CD4-positive, alpha-beta memory T cell (primary cell): Measurements from ENCODE around the gene ALS2. TPM values are rescaled to one million over a fixed set of nuclear protein-coding genes. Genes with fewer than 3 reads are reported as not detected.

Experiments used
- CTCF ChIA-PET: fragments of 350-600 bp; sonication (Branson Sonifier 250); formaldehyde crosslinking; loops from one replicate; lab custom pipeline; 2021; ENCODE audit warnings: inconsistent platforms; ENCODE audit not compliant: partially characterized antibody; lab: Charles Lee
- POLR2A ChIA-PET: fragments of 350-600 bp; sonication (Branson Sonifier 250); formaldehyde crosslinking; loops from one replicate; lab custom pipeline; 2021; ENCODE audit not compliant: partially characterized antibody; lab: Charles Lee
- DNase-seq, 5 donors: peaks; one replicate each; pipeline versions ENCODE4 v3.0.0 to v3.0.0-alpha.2; 2020 to 2022; ENCODE audit warnings: mixed read lengths in 1 of 5
- H3K27ac ChIP-seq: one replicate; pipeline ENCODE4 v1.7.0; 2013; ENCODE audit warnings: low read depth, low read length
- H3K27me3 ChIP-seq: 2 replicates; pipeline ENCODE4 v1.7.0; 2013; ENCODE audit warnings: mild to moderate bottlenecking, low read length, moderate library complexity; ENCODE audit not compliant: insufficient read depth
- H3K36me3 ChIP-seq: 2 replicates; pipeline ENCODE4 v1.7.0; 2013; ENCODE audit warnings: mild to moderate bottlenecking, low read length, moderate library complexity; ENCODE audit not compliant: insufficient read depth
- H3K4me1 ChIP-seq: 2 replicates; pipeline ENCODE4 v1.7.0; 2013; ENCODE audit warnings: mild to moderate bottlenecking, low read length, moderate library complexity; ENCODE audit not compliant: insufficient read depth
- H3K4me3 ChIP-seq, 2 donors: one replicate each; pipeline ENCODE4 v1.7.0; 2013; ENCODE audit warnings: low read length in 2 of 2, mild to moderate bottlenecking in 1 of 2
- H3K9me3 ChIP-seq, 2 donors: one replicate each; pipeline ENCODE4 v1.7.0; 2013; ENCODE audit warnings: low read length in 2 of 2, control low read depth in 1 of 2; ENCODE audit not compliant: control insufficient read depth in 1 of 2
- H3K27ac Mint-ChIP-seq, 7 donors: one replicate each; pipeline ENCODE4 v1.8.0; 2020 to 2021; ENCODE audit warnings: mixed read lengths in 7 of 7, mild to moderate bottlenecking in 6 of 7, inconsistent platforms in 3 of 7, moderate library complexity in 3 of 7
- H3K27me3 Mint-ChIP-seq, 2 donors: one replicate each; pipeline ENCODE4 v1.8.0; 2020 to 2021; ENCODE audit warnings: mixed read lengths in 2 of 2
- H3K36me3 Mint-ChIP-seq, 2 donors: one replicate each; pipeline ENCODE4 v1.8.0; 2020 to 2021; ENCODE audit warnings: mixed read lengths in 2 of 2, inconsistent platforms in 1 of 2, mild to moderate bottlenecking in 1 of 2
- H3K4me1 Mint-ChIP-seq, 4 donors: one replicate each; pipeline ENCODE4 v1.8.0; 2020 to 2021; ENCODE audit warnings: mixed read lengths in 4 of 4, mild to moderate bottlenecking in 1 of 4
- H3K4me3 Mint-ChIP-seq, 8 donors: one replicate each; pipeline ENCODE4 v1.8.0; 2020 to 2021; ENCODE audit warnings: mixed read lengths in 8 of 8, mild to moderate bottlenecking in 7 of 8, moderate library complexity in 6 of 8, inconsistent platforms in 3 of 8
- H3K9me3 Mint-ChIP-seq, 8 donors: one replicate each; pipeline ENCODE4 v1.8.0; 2020 to 2021; ENCODE audit warnings: mixed read lengths in 8 of 8, mild to moderate bottlenecking in 5 of 8, inconsistent platforms in 3 of 8, moderate library complexity in 1 of 8
- intact Hi-C: fragments of 100-400 bp; cut with micrococcal nuclease; formaldehyde crosslinking; loops from one replicate; pipeline ENCODE4 v1.15.1; 2023
- polyA plus RNA-seq, 2 donors: library from polyadenylated mRNA; unstranded; fragments of 300-500 nt; fragmentation: Illumina TruSeq; gene quantifications; one replicate each; pipeline ENCODE4 v1.2.3, GENCODE V29; 2021
- total RNA-seq, 2 experiments: library from RNA; stranded (reverse); gene quantifications; one replicate each; pipeline ENCODE4 v1.2.3, GENCODE V29; 2021

ALS2 gene
- total and polyA plus RNA-seq, 4 experiments from 2014 or later, result 4.9 to 10.5 (median 7.7) TPM

GRCh38 chr2:201697899-201698298 is 82.8 kb downstream of the ALS2 start:
- intact Hi-C loops, result no loop called here
- CTCF ChIA-PET, result no interaction called here

GRCh38 chr2:201696151-201696659 is 84.5 kb downstream of the ALS2 start:
- no peak for DNase-seq
- Mint-ChIP-seq H3K36me3 (peaks cover 6 to 9% of the 10 kb centered on the region in 2 donors), H3K4me3 (no peak overlapping the region), H3K27ac (peak overlapping the region in 1 of 7 donors; percentile 44), H3K27me3 (peaks cover 0 to 2% of the 10 kb centered on the region in 2 donors), H3K4me1 (peaks cover 2 to 6% (median 4%) of the 10 kb centered on the region in 4 donors), H3K9me3 (no peaks in the 10 kb centered on the region)
- ChIA-PET POLR2A (no interaction called here), CTCF (no interaction called here)
- H3K4me1 ChIP-seq, result no peaks in the 10 kb centered on the region
- intact Hi-C loops, result no loop called here
- no peak overlapping the region for H3K27ac ChIP-seq
- H3K9me3 ChIP-seq, result no peaks in the 10 kb centered on the region
- H3K4me3 ChIP-seq, result no peak overlapping the region
- H3K27me3 ChIP-seq, result no peaks in the 10 kb centered on the region
- H3K36me3 ChIP-seq, result no peaks in the 10 kb centered on the region

More at GRCh38 chr2:201697899-201698298, 82.8 kb downstream of the ALS2 start:
- no peaks in the 10 kb centered on the region for H3K4me1 ChIP-seq
- no peaks in the 10 kb centered on the region for H3K27me3 Mint-ChIP-seq
- POLR2A ChIA-PET, result no interaction called here
- H3K9me3 Mint-ChIP-seq, result no peaks in the 10 kb centered on the region
- H3K27ac Mint-ChIP-seq, result no peak overlapping the region
- H3K36me3 ChIP-seq, result no peaks in the 10 kb centered on the region
- peaks cover 7 to 18% of the 10 kb centered on the region in 2 donors for H3K36me3 Mint-ChIP-seq
- no peak overlapping the region for H3K27ac ChIP-seq
- DNase-seq, result no peak
- H3K4me3 ChIP-seq, result no peak overlapping the region
- no peaks in the 10 kb centered on the region for H3K27me3 ChIP-seq
- H3K4me3 Mint-ChIP-seq, result no peak overlapping the region
- H3K9me3 ChIP-seq, result no peaks in the 10 kb centered on the region
- peaks cover 2 to 6% (median 4%) of the 10 kb centered on the region in 4 donors for H3K4me1 Mint-ChIP-seq

- no peaks in the 10 kb centered on the region for H3K36me3 ChIP-seq
- ChIA-PET POLR2A (no interaction called here), CTCF (no interaction called here)
- no peak overlapping the region for H3K27ac ChIP-seq
- DNase-seq, result no peak
- H3K9me3 Mint-ChIP-seq, result peaks cover 0 to 2% (median 0%) of the 10 kb centered on the region in 8 donors
- no peak overlapping the region for H3K4me3 Mint-ChIP-seq
- no peaks in the 10 kb centered on the region for H3K36me3 Mint-ChIP-seq
- no peaks in the 10 kb centered on the region for H3K9me3 ChIP-seq
- H3K4me3 ChIP-seq, result no peak overlapping the region
- no peak overlapping the region for H3K27ac Mint-ChIP-seq
- H3K4me1 ChIP-seq, result no peaks in the 10 kb centered on the region
- H3K27me3 ChIP-seq, result no peaks in the 10 kb centered on the region
- H3K4me1 Mint-ChIP-seq, result no peaks in the 10 kb centered on the region
- intact Hi-C loops, result no loop called here
- H3K27me3 Mint-ChIP-seq, result peaks cover 9 to 12% of the 10 kb centered on the region in 2 donors
Measured at GRCh38 chr2:201685156-201685555, 95.6 kb downstream of the ALS2 start.

GRCh38 chr2:201680743-201681142 is 100.0 kb downstream of the ALS2 start:
- H3K27ac ChIP-seq, result no peak overlapping the region
- no peaks in the 10 kb centered on the region for H3K36me3 ChIP-seq
- Mint-ChIP-seq H3K27ac (no peak overlapping the region), H3K9me3 (peaks cover 0 to 2% (median 0%) of the 10 kb centered on the region in 8 donors), H3K4me3 (no peak overlapping the region), H3K36me3 (no peaks in the 10 kb centered on the region), H3K4me1 (no peaks in the 10 kb centered on the region), H3K27me3 (peaks cover 3 to 10% of the 10 kb centered on the region in 2 donors)
- H3K4me1 ChIP-seq, result no peaks in the 10 kb centered on the region
- ChIA-PET CTCF (no interaction called here), POLR2A (no interaction called here)
- H3K4me3 ChIP-seq, result no peak overlapping the region
- intact Hi-C loops, result no loop called here
- DNase-seq, result peak in 1 of 5 donors; percentile 1
- no peaks in the 10 kb centered on the region for H3K27me3 ChIP-seq
- no peaks in the 10 kb centered on the region for H3K9me3 ChIP-seq

GRCh38 chr2:201678401-201678800 is 102.3 kb downstream of the ALS2 start:
- no peaks in the 10 kb centered on the region for H3K4me1 ChIP-seq
- no peaks in the 10 kb centered on the region for H3K36me3 ChIP-seq
- CTCF ChIA-PET, result no interaction called here
- peaks cover 3% of the 10 kb centered on the region in 2 donors for H3K27me3 Mint-ChIP-seq
- POLR2A ChIA-PET, result no interaction called here
- H3K4me1 Mint-ChIP-seq, result no peaks in the 10 kb centered on the region
- no peak overlapping the region for H3K4me3 Mint-ChIP-seq
- DNase-seq, result no peak
- H3K9me3 ChIP-seq, result no peaks in the 10 kb centered on the region
- H3K27ac ChIP-seq, result no peak overlapping the region
- no peaks in the 10 kb centered on the region for H3K36me3 Mint-ChIP-seq
- H3K27me3 ChIP-seq, result no peaks in the 10 kb centered on the region
- H3K27ac Mint-ChIP-seq, result no peak overlapping the region
- H3K9me3 Mint-ChIP-seq, result peaks cover 0 to 2% (median 0%) of the 10 kb centered on the region in 8 donors
- no peak overlapping the region for H3K4me3 ChIP-seq
- intact Hi-C loops, result no loop called here

GRCh38 chr2:201675454-201675853 is 105.3 kb downstream of the ALS2 start:
- no peaks in the 10 kb centered on the region for H3K9me3 ChIP-seq
- peaks cover 1 to 2% of the 10 kb centered on the region in 2 donors for H3K27me3 Mint-ChIP-seq
- H3K4me1 Mint-ChIP-seq, result peaks cover 0 to 6% (median 0%) of the 10 kb centered on the region in 4 donors
- no peaks in the 10 kb centered on the region for H3K36me3 Mint-ChIP-seq
- H3K4me1 ChIP-seq, result no peaks in the 10 kb centered on the region
- peaks cover 0 to 2% (median 0%) of the 10 kb centered on the region in 8 donors for H3K9me3 Mint-ChIP-seq
- H3K36me3 ChIP-seq, result no peaks in the 10 kb centered on the region
- H3K27me3 ChIP-seq, result no peaks in the 10 kb centered on the region
- no peak for DNase-seq
- peak overlapping the region in 1 of 8 donors; percentile 7 for H3K4me3 Mint-ChIP-seq
- intact Hi-C loops, result no loop called here
- H3K4me3 ChIP-seq, result no peak overlapping the region
- CTCF ChIA-PET, result no interaction called here
- H3K27ac ChIP-seq, result no peak overlapping the region
- H3K27ac Mint-ChIP-seq, result peak overlapping the region in 1 of 7 donors; percentile 25
- POLR2A ChIA-PET, result no interaction called here

- Histone ChIP-seq H3K36me3 (no peaks in the 10 kb centered on the region), H3K27me3 (no peaks in the 10 kb centered on the region), H3K9me3 (no peaks in the 10 kb centered on the region), H3K4me1 (no peaks in the 10 kb centered on the region), H3K4me3 (no peak overlapping the region), H3K27ac (no peak overlapping the region)
- peaks cover 0 to 6% (median 0%) of the 10 kb centered on the region in 4 donors for H3K4me1 Mint-ChIP-seq
- ChIA-PET CTCF (no interaction called here), POLR2A (no interaction called here)
- intact Hi-C loops, result no loop called here
- H3K36me3 Mint-ChIP-seq, result no peaks in the 10 kb centered on the region
- no peak overlapping the region for H3K27ac Mint-ChIP-seq
- H3K9me3 Mint-ChIP-seq, result peaks cover 0 to 2% (median 0%) of the 10 kb centered on the region in 8 donors
- no peak for DNase-seq
- H3K4me3 Mint-ChIP-seq, result no peak overlapping the region
- H3K27me3 Mint-ChIP-seq, result peaks cover 1 to 2% of the 10 kb centered on the region in 2 donors
Measured at GRCh38 chr2:201674794-201675193, 105.9 kb downstream of the ALS2 start.
